NCI-H1092 treated with DMSO at 0.1 percent for 48 hours (cell line): ENCODE measurements around the gene INPP5E.

ENCODE experiments used
- DNase-seq: peaks from one replicate; lab custom pipeline; 2025; lab: John Stamatoyannopoulos, UW

Gene INPP5E

GRCh38 chr9:136381966-136382513 lies 57.6 kb downstream of the INPP5E start:
- no peak for DNase-seq

GRCh38 chr9:136381311-136381710 lies 58.3 kb downstream of the INPP5E start:
- no peak for DNase-seq

- DNase-seq, result no peak
These were observed 59.3 kb downstream of the INPP5E start for GRCh38 chr9:136380381-136380780.

- DNase-seq, result no peak
These were observed 59.8 kb downstream of the INPP5E start for GRCh38 chr9:136379891-136380290.

GRCh38 chr9:136379401-136379800 lies 60.2 kb downstream of the INPP5E start:
- DNase-seq, result no peak

DNA sequence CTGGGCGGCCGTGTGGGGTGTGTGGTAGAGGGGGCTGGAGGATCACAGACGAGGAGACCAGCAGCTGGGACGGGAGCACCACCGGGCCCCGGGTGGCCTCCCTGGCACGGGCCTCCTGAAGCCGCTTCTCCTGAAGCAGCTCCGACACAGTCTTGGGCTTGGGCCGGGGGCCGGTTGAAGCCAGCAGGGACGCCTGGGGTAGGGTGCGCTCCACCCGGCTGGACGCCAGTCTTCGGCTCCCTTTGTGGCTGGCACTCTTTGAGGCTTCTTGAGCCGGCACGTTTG lies 60.7 kb downstream of the INPP5E start:
- DNase-seq, result no peak
